ENCODE results near the gene RPS6KA2.
A peak's percentile ranks its signal among the peaks of the same experiment; 100 is the strongest.

The RPS6KA2 gene

DNA sequence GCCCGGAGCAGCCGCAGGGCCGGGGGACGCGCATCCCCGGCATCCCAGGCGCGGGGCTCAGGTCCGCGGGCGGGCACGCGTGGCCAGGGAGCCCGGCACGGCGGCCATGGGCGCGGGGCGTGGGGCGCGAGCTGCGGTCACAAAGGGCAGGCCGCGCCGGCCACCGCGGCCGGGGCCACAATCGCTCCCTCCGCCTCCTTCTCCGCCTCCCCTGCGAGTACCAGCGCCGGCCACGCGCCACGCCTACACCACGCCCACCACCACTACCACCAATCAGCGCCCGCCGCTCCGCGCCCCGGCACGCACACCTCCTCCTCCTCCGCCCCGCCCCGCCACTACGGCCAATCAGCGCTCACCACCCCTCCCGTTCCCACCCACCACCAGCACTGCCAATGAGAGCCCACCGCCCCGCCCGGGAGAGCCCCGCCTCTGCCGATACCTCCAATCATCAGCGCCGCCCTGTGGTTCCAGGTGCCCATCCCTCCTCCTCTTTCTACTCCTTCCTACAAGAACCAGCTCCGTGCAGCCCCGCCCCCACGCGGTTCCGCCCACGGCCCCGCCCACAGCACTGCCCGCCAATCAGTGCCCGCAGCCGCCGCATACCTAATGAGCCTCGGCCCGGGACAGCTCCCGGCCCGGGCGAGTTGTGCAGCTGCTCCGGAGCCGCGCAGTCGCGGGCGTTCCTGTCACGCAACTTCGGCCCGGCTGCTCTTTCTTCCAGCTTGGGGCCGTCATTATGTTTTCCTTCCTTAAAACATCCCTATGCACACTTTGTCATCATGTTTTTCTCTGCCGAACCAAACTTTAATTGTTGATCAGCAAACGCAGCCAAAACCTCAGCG is at the start of gene RPS6KA2:
Gene RPS6KA2, minus strand, starts transcription at position 219 of the 842 bp plus-strand sequence. CDS start 232 bp downstream, outside the sequence.
- DNase-seq, result peak; percentile 100

DNA sequence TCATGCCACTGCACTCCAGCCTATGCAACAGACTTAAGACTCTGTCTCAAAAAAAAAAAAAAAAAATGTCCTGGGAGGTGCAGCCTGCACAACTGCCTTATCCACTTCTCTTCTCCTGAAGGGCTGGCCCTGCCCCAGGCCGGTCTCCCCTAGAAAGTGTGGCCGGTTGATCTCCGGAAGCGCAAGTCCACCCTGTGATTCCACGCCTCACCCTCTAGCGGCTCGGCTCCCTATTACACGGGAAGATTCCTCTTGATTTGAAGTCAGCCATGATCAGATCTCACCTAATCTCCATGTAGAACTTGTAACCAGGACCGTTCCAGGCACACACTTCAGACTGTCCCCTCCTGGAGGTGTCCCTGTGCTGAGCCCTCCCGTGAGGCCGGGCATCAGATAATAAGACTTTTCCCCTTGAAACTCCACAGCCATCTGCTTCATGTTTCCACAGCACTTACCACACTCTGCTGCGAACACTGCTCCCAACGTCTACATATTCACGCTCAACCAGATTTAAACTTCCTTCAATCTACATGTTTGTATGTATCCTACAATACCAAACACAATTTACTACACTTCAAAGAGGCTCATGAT is 49.3 kb upstream of the RPS6KA2 start:
- no peak for DNase-seq

DNA sequence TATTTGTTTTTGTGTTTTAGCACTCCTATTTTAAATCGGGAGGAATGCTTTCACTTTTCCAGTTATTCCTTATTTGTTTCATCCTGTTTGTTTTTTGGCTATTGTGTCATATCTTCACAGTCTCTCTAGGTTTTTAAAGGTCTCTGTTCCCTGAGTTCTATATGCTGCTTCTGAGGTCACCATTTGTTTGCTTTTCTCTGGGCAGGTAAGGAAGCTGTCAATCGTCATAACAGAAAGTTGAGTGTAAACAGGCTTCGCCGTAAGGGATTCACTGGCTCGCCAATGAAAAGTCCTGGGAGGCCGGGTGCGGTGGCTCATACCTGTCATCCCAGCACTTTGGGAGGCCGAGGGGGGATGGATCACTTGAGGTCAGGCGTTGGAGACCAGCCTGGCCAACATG is 48.7 kb upstream of the RPS6KA2 start:
- no peak for DNase-seq

DNA sequence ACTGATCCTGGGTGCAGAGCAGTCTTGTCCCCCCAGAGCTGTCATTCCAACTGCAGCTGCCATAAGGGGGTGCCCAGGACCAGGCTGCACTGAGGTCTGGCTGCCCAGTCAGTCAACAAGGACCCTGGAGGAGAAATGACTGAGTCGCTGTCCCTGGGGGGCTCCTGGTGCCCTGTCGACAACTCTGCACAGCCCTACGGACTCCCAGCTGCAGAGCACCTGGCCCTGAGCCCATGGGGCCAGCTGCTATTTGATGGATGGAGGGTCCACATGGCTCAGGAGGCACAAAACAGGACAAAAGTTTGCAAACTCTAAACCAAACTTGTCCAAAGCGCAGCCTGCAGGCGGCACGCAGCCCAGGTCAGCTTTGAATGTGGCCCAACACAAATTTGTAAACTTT is 46.3 kb upstream of the RPS6KA2 start:
- DNase-seq, result no peak

DNA sequence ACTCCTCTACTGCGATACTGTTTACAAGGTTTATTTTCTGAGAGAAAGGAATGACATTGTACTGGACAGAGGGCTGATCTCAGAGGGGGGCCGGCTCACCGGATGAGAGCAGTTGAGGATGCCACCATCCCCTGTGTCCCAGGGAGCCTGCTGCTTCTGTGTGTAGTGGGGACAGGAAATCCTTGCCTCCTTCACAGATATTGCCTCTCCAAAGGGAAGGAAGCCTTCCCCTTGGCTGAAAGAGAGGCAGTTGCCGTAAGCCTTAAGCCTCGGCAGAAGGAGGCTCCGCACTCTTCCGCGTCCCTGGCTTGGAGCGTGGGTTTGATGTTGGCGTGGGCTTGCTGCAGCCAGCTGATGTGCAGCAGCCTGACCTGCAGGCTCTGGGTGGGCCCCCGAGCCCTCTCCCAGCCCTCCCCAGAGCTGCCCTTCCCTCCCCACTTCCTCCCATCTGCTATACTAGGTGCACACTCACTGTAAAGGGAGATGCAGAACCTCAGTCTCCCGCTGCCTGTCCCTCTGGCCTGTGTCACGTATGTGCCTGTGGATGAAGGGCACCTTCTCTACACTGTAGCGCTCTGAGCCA is 45.7 kb upstream of the RPS6KA2 start:
- no peak for DNase-seq

DNA sequence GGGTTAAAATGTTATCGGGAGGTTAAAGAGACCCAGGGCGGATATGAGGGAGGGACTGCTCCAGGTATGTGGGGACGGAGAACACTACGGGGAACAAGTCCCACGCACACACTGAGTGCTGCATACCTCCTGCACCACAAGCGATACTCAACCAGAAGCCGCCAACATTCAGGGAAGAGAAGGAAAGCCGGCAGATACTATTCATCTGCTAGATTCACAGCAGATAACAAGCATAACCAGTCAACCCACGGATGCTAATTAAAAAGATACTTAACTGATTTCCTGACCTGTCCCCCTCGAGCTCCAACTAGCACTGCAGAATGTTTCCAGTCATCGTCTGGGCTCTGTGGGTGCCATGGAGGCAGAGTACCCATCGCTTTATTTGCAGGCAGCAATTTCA is 45.1 kb upstream of the RPS6KA2 start:
- DNase-seq, result no peak

DNA sequence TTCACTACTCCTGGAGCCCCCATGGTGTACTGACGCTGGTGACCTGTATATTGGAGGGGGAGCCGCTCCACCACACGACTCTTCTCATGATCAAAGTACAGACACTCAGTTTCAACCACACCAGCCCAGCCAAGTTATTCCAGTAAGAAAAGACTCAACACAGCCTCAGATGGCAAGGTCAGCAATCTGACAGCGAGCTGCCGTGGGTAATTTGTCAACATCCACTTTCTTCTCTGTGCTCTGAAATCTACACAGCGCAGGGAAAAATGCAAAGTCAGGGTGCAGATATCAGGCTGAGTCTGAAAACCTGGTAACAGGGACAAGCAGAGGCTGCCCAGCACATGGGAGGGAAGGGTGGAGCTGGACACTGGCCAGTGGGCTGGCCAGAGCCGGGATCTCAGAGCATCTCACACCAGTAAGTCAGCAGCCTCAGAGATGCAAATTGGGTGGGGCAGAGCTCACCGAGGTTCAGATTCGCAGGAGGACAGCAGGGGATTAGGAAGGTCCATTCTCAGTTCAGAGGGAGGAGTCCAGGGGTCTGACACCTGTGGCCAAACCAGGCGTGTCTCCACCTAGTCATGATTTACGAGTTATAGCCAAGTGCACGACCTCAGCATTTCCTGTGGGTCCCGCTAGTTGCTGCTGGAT is 44.5 kb upstream of the RPS6KA2 start:
- DNase-seq, result no peak

DNA sequence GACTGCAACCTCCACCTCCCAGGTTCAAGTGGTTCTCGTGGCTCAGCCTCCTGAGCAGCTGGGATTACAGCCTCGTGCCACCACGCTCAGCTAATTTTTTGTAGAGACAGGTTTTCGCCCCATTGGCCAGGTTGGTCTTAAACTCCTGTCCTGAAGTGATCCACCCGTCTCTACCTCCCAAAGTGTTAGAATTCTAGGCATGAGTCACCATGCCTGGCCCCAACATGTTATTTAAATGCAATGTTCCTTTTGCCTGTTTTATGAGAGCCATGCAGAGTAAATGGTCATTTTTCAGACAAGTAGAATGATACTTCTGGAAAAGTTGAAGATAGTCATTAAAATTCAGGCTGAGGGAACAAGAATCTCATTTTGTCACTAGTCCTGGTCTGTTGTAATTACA is 43.8 kb upstream of the RPS6KA2 start:
- DNase-seq, result no peak

DNA sequence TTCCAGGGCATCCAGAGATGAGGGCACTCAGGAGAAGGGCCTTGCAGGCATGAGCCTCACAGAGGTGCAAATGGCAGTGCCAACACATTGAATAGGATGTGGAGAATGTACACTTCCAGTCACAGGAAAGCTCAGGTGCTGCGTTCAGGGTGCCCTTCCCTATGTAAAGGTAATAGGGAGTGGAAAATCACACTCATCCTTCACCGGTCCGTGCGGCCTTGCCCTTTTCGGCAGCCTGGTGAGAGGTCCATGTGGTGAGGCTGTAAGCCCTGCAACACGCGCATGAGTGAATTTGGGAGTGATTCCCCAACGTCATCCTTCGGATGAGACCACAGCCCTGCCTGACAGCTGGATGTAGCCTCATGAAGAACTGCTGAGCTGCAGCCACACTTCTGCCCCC is 43.0 kb upstream of the RPS6KA2 start:
- DNase-seq, result no peak

DNA sequence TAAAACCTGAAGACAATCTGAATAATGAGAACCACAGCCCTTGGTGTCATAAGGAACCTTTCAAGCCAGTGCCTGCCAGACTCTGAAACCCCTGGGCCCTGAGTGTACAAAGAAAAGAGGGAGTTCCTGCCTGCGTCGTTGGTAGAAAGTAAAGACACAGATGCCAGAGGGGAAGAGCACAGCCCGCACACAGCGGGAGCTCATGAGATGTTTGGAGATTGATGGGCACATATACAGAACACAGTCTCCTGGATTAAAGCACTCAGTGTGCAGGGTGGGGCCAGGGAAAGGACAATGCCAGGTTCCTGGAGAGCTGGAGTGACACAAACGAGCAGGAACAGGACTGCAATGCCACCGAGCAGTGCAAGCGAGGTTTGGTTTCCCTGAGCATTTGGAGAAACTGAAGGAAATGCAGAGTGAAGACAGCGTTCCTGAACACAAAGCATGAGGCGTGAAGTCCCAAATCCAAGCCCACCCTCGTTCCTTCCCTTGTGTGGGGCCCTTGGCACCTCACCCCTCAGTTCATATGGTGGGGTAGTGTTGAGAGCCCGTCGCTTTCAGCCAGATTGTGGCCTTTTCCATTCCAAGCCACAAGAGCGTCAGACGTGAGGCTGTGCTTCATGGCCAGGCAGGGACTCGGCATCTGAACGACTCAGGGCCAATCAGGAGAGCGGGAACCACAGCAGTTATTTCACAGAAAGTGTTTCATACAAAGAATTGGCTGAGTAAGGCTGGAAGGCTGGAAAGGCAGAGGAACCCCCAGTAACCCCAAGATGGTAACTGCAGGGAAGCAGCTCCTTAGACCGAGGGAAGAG is 41.0 kb upstream of the RPS6KA2 start:
- DNase-seq, result no peak

DNA sequence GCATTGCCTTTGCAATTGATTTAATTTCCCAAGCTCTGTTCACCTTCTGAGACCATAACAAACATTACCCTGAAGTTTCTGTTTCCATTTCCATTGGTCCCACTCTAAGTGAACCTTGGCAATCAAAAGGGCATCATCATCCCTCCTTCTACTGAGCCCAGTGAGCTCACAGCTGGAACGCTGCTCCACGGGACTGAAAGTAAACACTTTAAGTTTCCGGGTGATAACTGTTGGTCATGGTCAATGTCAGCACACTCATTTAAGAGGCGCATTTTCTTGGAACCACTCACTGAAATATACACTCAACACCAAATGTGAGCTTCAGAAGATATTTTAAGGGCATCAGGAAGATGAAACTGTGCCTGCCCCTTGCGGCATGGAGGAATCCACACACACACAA is 37.1 kb upstream of the RPS6KA2 start:
- DNase-seq, result no peak

DNA sequence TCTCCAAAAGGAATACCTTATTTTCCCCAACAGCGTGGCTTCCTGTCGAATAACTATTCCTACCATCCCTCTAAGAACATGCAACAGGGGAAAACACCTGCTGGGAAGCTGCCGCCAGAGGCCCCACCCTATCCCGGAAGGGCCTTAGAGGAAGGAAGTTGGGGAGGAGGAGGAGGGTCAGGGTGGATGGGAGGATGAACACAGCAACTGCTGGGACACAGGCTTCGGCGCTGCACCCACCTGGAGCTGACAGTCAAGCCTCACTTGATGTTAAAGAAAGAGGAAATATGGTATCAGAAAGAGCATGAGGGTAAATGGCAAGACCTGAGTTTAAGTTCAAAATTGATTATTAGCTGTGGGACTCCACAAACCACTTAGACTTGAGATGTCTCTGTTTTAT is 36.5 kb upstream of the RPS6KA2 start:
- DNase-seq, result no peak

DNA sequence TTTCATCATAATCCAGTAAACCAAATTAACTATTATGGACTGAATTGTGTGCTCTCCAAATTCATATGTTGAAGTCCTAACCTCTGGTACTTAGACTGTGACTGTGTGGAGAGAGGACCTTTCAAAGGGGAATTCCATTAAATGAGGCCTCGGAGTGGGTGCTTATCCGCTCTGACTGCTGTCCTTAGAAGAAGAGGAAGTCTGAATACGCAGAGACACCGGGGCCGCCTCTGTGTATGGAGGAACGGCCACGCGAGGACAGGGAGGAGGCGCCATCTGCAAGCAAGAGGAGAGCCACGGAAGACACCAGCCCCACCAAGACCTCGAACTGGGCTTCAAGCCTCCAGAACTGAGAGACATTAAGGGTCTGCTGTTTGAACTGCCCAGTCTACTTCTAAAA is 35.6 kb upstream of the RPS6KA2 start:
- no peak for DNase-seq

DNA sequence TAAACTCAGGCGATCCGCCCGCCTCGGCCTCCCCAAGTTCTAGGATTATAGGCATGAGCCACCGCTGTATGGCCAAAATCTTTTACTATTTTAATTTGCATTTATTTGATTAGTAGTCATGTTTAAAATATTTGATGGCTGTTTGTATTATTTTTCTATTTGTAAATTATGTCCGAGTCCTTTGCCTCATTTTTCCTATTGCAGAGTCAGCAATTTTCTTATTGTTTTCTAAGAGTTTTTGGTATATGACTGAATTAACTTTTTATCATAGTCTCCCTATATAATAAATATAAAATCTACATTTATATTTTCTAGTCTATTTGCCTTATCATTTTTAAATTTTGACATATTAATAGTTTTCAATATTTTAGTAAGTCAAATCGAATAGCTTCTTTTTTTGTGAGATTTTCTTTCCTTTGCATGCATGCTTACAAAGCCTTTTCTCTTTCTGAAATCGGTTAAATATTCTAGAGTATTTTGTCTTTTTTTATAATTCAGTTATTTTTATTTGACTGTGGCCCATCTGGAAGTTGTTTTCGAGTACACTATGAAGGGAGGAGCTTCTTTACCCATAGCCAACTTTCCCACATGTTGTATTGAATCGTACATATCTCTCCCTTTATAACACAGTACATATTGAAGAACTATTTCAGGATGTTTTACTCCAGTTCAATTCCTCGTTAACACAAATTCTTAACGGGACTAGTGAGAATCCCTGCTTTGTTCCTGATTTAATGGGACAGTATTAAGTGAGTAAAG is 34.5 kb upstream of the RPS6KA2 start:
- DNase-seq, result no peak

DNA sequence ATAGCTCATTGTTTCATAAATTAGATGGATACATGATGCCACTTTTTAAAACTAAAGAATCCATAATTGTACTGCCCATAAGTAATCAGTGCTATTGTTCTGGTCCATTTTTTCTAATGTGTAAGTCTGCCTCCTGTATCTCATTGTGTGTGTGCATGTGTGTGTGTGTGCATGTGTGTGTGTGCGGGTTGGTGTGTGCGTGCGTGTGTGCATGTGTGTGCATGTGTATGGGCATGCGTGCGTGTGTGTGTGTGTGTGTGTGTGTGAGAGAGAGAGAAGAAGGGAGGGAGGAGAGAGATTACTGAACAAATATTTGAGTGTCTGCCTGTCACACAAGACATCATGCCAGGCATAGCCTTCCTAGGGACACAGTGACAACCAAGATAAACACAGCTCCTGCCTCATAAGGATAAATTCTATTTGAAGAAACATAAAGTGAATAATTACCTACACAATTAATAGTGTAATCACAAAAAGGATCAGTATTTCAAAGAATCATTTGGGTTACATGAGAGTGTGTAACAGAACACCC is 33.2 kb upstream of the RPS6KA2 start:
- no peak for DNase-seq

DNA sequence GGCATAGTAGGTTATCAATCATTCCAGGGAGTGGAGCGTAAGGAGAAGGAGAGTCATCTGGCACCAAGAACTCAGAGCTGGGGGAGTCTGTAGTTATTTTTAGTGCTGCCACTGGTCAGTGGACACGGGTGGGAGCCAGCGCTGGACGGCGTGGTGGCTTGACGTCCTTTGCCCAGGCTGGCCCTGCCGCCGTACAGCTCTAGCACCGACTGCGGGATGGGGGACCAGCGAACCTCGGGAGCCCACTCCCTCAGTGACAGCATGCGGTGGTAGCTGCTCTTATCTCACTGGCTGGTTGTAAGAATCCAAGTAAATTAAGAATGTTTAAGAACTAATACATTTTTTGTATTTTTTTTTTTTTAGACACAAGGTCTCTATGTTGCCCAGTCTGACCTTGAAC is 32.5 kb upstream of the RPS6KA2 start:
- DNase-seq, result no peak

DNA sequence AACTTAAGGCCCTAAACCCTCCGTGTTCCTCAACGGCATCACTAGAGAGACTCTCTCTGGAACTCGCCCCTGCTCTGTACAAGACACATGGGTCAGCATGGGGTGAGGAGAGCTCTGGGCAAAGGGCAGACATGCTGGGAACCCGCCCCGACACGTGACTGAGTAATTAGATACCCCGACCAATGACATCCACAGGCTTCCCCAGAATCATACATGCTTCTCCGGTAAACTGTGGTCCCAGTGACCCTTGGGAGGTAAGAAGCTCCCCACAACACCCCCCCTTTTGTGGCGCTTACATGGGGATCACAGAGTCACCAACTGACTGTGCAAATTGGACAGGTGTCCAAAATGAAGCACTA is 31.7 kb upstream of the RPS6KA2 start:
- no peak for DNase-seq

DNA sequence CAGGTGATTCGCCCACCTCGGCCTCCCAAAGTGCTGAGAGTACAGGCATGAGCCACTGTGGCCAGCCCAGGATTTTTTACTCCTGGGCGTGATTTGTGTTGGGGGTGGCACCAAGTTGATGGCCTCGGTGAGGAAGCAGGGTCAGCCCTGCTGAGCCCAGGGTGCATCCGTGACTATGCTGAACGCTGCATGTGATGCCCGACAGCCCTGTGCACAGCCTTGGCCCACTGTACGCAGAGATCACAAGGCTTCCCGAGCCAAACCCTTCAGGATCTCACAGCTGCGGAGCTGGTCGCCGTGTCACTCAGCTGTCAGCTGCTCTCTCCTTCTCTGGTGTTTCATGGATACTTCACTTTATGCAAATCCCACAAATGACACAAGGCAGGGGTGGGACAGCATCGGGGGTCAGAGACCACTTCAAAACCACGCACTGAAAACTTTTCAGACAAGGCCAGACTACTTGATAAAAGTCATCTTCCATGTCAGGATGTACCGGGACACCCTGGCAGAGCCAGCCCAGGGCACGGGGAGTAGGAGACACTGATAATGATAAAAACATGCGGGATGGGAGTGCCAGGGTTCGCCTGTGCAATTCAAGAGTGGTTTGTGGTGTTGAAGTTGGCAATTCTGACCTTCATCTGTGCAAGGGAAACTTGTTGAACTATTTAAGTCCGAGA is 31.2 kb upstream of the RPS6KA2 start:
- no peak for DNase-seq

DNA sequence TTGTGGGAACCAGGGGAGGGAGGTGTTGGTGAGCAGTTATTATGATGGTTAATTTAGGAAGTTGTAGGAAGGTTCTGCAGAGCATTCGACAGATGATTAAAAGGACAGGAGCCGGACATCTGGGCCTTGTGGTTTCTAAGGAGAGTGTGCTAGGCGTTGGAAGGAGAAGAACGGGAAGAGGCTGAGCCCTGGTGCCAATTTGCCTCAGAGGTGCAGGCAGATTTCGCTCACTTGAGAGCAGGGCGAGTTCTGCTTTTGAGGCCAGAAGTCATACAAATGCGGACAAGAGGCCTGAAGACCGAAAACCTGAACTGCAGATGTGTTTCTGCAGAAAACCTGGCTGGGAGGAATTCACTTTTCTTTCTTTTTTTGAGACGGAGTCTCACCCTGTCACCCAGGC is 30.5 kb upstream of the RPS6KA2 start:
- no peak for DNase-seq

DNA sequence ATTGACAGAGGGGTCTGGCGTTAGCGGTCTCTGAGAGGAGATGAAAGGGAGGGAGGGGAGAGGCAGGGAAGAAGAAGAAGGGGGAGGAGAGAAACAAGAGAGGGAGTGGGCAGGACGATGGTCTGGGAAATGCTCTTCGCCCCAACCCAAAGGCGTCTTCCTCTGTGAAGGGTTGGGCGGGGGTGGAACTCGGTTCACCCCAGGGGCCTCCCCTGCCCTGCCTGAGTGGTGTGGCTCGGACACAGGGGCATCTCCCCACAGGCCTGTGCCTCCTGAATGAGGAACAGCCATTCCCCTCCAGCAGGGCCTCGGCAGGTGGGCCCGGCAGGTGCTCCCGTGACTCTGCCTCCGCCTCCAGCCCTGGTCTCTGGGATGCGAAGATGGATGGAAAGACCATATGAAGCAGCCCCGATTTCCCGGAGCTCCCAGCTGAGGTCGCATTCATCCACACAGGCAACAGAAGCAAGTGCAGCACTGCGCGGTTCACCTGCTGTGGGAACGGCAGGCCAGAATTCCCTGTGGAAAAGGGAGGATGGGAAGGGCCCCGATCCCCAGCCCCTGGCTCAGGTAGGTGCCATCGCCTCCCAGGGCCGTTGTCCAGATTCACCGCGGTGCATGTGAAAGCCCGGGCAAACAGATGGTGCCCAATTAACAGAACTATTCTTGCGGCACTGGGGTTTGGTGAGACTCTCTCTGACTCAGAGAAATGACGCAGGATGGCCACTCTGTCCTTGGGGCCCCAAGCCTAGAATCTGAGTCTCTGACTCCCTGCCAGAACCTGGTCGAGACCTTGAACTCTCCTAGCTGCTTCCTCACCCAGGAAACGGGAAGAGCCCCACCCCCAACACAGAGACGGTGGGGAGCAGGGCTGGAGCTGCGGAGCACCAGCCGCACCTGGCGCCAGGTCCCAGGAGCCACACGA is 29.4 kb upstream of the RPS6KA2 start:
- DNase-seq, result no peak

Data from activated naive CD4-positive, alpha-beta T cell treated with anti-CD3 and anti-CD28 coated beads, Interleukin-2, amount 50 U/mL, for 16 hours (primary cell).